Hematopoietic multipotent progenitor cell treated with erythropoietin and hydrocortisone succinate and interleukin-3 and kit ligand, for 8 days (in vitro differentiated cells): ENCODE results near the gene PDE4A.
"Not testable (repeated sequence)": the region's sequence is repeated elsewhere in the genome, so short reads cannot be mapped to it uniquely, and the experiment has no call there.

ENCODE experiments used
- DNase-seq: peaks from one replicate; pipeline ENCODE4 v3.0.0-alpha.2; 2015

The PDE4A gene

DNA sequence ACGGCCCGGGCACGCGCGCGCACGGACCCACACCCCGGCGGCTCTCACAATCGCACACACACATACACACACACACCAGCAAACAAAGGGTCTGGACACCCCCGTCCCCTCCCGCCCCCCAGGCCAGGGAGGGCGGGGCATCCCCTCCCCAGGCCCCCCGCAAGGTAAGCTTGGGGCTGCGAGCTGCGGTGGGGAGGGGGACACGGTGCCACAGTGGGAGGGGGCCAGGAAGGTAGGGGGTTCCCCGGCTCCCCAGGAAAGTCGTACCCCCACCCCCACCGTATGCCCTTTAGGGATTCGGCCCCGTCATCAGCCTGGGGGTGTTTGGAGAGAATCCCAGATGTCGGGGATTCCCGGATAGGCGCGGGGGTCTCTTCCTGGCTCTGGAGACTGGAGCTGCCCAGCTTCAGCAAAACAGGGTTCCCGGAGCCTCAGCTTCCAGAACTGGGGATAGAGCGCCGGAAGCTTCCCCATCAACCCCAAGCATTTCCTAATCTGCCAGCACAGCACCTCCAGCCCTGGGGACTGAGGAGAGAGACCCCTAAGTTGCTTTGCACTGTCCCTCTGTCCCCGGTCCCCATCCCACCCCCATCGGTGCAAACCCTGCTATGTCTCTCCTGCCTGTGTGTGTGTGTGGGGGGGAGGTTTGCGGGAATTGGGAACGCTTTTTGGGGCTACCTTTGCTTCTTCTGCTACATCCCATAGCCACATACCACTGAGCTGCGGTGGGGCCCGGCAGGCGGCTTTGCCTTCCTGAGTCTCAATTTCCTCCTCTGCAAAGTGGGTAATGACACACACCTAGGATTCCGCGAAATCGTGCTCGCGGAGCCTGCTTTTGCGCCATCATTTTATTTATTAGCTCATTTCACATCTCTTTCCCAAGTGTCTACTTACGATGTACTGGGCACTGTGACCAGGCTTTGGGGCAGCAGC, 15.2 kb upstream of the PDE4A start:
- DNase-seq, result no peak

- DNase-seq, result no peak
Observed at GRCh38 chr19:10406191-10406590, 14.1 kb upstream of the PDE4A start.

DNA sequence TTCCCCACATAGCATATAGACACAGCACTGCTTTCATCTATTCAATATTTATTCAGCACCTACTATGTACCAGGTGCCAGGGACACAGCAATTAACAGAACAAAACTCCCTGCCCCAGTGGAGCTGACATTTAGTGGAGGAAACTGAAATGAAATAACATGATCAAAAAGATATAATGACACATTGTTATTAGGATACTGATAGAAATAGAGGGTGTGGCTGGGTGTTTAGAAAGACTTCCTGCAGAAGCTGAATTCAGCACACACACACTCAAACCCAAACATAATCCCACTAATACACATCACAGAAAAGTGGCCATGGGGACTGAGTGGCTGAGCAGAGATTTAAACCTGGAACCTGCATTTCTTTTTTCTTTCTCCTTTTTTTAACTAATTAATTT, 13.2 kb upstream of the PDE4A start:
- no peak for DNase-seq

GRCh38 chr19:10408511-10409283, 11.6 kb upstream of the PDE4A start:
- no peak for DNase-seq

DNA sequence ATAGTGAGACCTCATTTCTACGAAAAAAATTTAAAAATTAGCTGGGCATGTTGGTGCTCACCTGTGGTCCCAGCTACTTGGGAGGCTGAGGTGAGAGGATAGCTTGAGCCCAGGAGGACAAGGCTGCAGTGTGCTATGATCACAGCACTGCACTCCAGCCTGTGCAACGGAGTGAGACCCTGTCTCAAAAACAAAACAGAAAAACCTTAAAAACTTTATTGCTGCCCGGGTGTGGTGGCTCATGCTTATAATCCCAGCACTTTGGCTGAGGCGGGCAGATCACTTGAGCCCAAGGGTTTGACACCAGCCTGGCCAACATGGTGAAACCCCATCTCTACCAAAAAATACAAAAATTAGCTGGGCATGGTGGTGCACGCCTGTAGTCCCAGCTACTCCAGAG, 9.1 kb upstream of the PDE4A start:
- not testable (repeated sequence) for DNase-seq

- no peak for DNase-seq
Observed at GRCh38 chr19:10412257-10412977, 7.9 kb upstream of the PDE4A start.

- no peak for DNase-seq
Observed at GRCh38 chr19:10416083-10416379, 4.3 kb upstream of the PDE4A start.

DNA sequence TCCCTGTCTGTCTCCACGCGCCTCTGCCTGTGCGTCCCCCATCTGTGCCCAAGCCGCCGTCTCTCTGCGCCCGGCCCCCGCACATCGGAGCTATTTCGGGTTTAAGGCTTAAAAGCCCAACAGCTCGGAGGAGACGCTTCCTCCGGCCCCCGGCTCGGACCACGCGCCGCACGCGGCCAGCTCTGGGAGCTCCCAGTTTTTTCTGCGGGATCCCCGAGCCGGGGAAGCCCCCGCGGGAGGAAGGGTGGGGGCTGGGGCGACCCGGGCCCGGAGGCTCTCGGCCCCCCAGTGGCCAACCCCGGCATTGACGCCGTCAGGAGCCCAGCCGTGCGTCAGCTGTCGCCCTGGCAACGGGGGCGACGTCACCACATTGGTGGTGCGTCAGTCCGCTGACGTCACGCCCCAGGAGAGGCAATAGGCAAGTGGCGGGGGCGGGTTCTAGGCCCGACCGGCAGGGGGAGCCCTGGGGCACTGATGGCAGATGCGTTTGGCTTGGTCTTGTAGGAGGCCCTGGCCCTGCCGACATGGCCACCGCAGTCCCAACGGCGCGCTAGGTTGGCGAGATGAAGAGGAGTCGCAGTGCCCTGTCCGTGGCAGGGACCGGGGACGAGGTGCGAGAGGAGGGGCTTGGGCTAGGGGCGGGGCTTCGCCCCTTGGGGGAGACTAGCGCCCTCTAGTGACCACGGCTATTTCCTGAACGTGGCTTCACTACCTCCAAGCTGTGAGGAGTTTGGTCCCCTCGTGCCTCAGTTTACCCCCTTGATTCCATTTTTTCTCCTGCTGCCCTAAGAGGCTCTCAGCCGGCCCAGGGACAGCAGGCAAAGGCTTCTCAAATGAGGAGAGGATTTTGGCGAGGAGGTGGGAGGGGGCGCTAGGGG, 3.7 kb upstream of the PDE4A start:
- peak; percentile 92 for DNase-seq

- no peak for DNase-seq
Observed at GRCh38 chr19:10417541-10418234, 2.6 kb upstream of the PDE4A start.

DNA sequence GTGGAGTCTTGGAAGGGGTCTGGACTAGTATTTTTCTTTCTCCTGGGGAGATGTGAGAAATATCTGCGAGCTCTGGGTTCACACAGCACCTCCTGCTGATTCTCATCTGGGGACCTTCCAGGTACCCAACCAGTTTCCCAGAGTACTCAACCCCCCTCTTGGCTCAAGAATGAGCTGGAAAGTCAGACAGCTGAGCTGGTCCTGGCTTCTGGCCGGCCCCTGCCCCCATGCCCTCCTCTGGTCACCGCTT, 2.2 kb upstream of the PDE4A start:
- no peak for DNase-seq

GRCh38 chr19:10418485-10419199, 1.7 kb upstream of the PDE4A start:
- no peak for DNase-seq

DNA sequence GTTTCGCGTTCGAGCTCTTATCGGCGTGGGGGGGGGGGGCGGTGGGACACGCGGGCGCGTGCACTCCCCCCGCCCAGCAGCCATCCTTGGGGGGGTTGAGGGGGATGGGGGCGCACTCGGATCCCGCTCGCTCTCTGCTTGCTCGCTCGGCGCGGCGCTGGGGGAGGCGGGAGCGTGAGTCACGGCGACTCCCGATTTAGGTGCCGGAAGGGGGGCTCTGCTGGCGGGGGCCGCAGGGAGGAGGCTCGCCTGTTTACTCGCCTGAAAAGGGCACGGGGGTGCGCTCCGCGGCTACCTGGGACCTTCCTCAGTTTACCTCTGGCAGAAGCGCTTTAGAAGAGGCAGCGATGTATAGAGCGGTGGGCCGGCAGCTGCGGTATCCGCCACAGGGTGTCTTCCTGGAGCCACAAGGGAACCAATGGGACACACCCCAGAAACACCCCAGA, 1.1 kb upstream of the PDE4A start:
- no peak for DNase-seq

DNA sequence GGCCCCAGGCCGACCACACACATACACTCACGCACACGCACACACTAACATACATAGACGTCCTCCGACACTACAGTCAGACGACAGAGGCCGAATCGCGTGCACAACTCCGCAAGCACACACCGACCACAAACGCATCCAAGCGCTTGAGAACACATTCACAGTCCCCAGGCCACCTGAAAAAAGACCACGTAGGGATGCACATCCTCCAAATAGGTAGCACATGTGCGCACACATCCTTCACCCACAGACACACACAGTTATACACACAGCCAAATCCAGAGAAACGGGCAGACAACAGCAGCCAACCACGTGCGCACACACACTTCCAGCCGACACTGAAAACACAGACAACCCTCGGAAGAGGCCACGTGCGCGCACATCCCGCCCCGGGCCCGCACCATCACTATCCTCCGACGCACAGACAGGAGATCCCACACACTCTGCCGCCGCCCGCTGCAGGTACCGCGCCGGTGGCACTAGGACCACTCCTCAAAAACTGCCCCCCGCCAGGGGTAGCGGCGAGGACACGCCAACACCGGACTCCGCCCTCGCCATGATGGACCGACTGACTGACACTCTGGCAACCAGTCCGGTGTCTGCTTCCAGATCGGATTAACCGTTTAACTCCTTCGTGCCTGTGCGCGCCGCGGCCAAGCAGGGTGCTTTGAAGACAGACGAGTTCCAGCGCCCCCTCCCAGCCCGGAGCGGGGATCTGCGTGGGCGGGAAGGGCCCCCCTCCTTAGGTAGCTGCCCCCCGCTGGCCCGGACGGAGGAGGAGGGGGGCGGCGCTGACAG, 493 bp upstream of the PDE4A start:
- DNase-seq, result peak; percentile 87

DNA sequence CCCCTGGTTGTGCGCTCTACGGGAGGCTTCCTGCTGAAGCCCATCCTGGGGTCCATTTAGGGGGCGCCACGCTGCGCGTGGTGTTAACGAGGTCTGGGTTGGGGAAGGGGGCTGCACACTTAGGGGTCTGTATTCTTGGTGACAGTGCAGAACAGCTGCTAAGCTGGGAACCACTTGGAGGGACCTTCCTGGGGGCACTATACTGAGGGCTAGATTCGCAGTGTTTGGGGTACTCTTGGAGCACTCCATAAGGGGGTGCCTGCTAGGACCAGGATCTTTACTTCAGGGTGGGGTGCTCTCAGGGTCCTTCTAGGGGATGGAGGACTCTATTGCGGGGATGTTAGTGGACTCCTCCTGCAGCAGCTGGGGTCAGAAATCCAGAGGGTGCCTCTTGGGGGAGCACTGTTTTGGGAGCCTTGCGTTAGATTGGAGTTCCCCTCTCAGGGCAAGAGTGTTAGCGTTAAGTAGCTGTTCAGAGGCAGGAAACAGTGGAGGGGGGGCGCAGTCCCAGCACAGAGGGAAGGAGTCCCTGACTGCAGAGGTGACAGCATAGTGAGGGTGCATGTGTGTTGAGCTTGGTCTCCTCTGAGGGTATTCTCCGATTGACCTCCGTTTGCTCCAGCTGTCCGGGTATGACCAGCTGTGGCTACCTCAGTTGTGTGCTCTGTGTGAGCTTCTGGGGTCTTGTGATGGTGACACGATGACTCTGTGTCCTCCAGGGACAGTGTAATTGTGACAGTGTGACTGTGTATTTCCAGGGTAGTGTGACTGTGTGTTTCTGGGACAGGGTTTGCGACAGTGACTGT, 1.1 kb downstream of the PDE4A start:
- no peak for DNase-seq

GRCh38 chr19:10422046-10422461, 1.7 kb downstream of the PDE4A start:
- DNase-seq, result no peak

DNA sequence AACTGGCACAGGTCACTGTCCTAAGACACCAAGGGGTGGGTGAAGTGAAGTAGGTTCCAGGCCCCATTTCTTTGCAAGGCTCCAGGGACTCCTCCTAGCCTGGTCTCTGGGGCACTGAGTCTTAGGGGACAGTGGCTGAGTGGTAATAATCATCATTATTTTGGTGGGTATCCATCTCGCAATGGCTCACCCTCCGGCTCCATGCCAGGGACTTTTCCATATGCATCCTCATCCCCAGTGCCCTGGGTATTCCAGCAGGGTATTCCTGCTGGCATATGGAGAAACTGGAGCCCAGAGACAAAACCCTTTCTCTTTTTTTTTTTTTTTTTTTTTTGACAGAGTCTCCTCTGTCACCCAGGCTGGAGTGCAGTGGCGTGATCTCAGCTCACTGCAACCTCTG, 2.5 kb downstream of the PDE4A start:
- DNase-seq, result no peak

GRCh38 chr19:10424011-10424637, 3.8 kb downstream of the PDE4A start:
- DNase-seq, result peak; percentile 72

DNA sequence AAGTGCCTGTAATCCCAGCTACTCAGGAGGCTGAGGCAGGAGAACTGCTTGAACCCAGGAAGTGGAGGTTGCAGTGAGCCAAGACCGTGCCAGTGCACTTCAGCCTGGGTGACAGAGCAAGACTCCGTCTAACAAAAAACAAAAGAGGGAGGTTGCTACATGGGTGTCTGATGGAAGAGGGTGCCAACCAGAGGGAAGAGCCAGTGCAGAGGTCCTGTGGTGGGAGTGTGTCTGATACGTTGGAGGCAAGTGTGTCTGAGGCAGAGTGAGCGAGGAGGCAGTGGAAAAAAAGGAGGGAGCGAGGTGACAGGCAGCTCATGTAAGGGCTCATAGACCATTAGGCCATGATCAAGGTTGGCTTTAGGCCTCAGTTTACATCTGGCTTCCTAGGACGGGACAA, 6.8 kb downstream of the PDE4A start:
- DNase-seq, result no peak

- no peak for DNase-seq
Observed at GRCh38 chr19:10428996-10429381, 8.7 kb downstream of the PDE4A start.
